Measurements from ENCODE around the gene EMC8.

EMC8 gene

GRCh38 chr16:85799497-85800320, at the start of gene EMC8, which contains the start of gene COX4I1:
Gene EMC8, minus strand, starts transcription at chr16:85799544. Its CDS starts 249 bp downstream, at chr16:85799295.
Gene COX4I1, plus strand, starts transcription at chr16:85799695. Its CDS starts 1,511 bp downstream, at chr16:85801206.
- Histone ChIP-seq H3K9me3 (ENCODE audit: control insufficient read depth, low read length) (no peaks in the 10 kb centered on the region), H3K9ac (ENCODE audit: low read length) (peak within 1 kb of the TSS; percentile 90), H3K27me3 (ENCODE audit: control insufficient read depth, insufficient read depth, low read length) (no peaks in the 10 kb centered on the region), H3K4me3 (ENCODE audit: low read length) (peak within 1 kb of the TSS; percentile 79), H3K4me1 (ENCODE audit: control insufficient read depth, insufficient read depth, low read length) (peaks cover 4% of the 10 kb centered on the region), H3K36me3 (ENCODE audit: control insufficient read depth, insufficient read depth, low read length) (peaks cover 6% of the 10 kb centered on the region)

- H3K36me3 ChIP-seq (ENCODE audit: control insufficient read depth, insufficient read depth, low read length), result no peaks in the 10 kb centered on the region
- no peaks in the 10 kb centered on the region for H3K9me3 ChIP-seq (ENCODE audit: control insufficient read depth, low read length)
- peaks cover 19% of the 10 kb centered on the region for H3K27me3 ChIP-seq (ENCODE audit: control insufficient read depth, insufficient read depth, low read length)
- no peak overlapping the region for H3K9ac ChIP-seq (ENCODE audit: low read length)
- peaks cover 16% of the 10 kb centered on the region for H3K4me1 ChIP-seq (ENCODE audit: control insufficient read depth, insufficient read depth, low read length)
- no peak overlapping the region for H3K4me3 ChIP-seq (ENCODE audit: low read length)
These were observed 49.6 kb upstream of the EMC8 start for GRCh38 chr16:85848986-85849385.

- no peaks in the 10 kb centered on the region for H3K9me3 ChIP-seq (ENCODE audit: control insufficient read depth, low read length)
- H3K9ac ChIP-seq (ENCODE audit: low read length), result no peak overlapping the region
- peaks cover 16% of the 10 kb centered on the region for H3K4me1 ChIP-seq (ENCODE audit: control insufficient read depth, insufficient read depth, low read length)
- peaks cover 19% of the 10 kb centered on the region for H3K27me3 ChIP-seq (ENCODE audit: control insufficient read depth, insufficient read depth, low read length)
- no peak overlapping the region for H3K4me3 ChIP-seq (ENCODE audit: low read length)
- no peaks in the 10 kb centered on the region for H3K36me3 ChIP-seq (ENCODE audit: control insufficient read depth, insufficient read depth, low read length)
These were observed 48.6 kb upstream of the EMC8 start for GRCh38 chr16:85847681-85848601.

GRCh38 chr16:85847036-85847435, 47.7 kb upstream of the EMC8 start:
- H3K9ac ChIP-seq (ENCODE audit: low read length), result no peak overlapping the region
- no peaks in the 10 kb centered on the region for H3K36me3 ChIP-seq (ENCODE audit: control insufficient read depth, insufficient read depth, low read length)
- H3K4me3 ChIP-seq (ENCODE audit: low read length), result no peak overlapping the region
- no peaks in the 10 kb centered on the region for H3K9me3 ChIP-seq (ENCODE audit: control insufficient read depth, low read length)
- peaks cover 19% of the 10 kb centered on the region for H3K27me3 ChIP-seq (ENCODE audit: control insufficient read depth, insufficient read depth, low read length)
- H3K4me1 ChIP-seq (ENCODE audit: control insufficient read depth, insufficient read depth, low read length), result peaks cover 16% of the 10 kb centered on the region

GRCh38 chr16:85846461-85846860, 47.1 kb upstream of the EMC8 start:
- Histone ChIP-seq H3K9me3 (ENCODE audit: control insufficient read depth, low read length) (no peaks in the 10 kb centered on the region), H3K36me3 (ENCODE audit: control insufficient read depth, insufficient read depth, low read length) (no peaks in the 10 kb centered on the region), H3K9ac (ENCODE audit: low read length) (no peak overlapping the region), H3K4me3 (ENCODE audit: low read length) (no peak overlapping the region), H3K4me1 (ENCODE audit: control insufficient read depth, insufficient read depth, low read length) (peaks cover 16% of the 10 kb centered on the region), H3K27me3 (ENCODE audit: control insufficient read depth, insufficient read depth, low read length) (peaks cover 19% of the 10 kb centered on the region)

GRCh38 chr16:85845266-85845665, 45.9 kb upstream of the EMC8 start:
- Histone ChIP-seq H3K4me1 (ENCODE audit: control insufficient read depth, insufficient read depth, low read length) (peaks cover 16% of the 10 kb centered on the region), H3K36me3 (ENCODE audit: control insufficient read depth, insufficient read depth, low read length) (no peaks in the 10 kb centered on the region), H3K9me3 (ENCODE audit: control insufficient read depth, low read length) (no peaks in the 10 kb centered on the region), H3K4me3 (ENCODE audit: low read length) (no peak overlapping the region), H3K9ac (ENCODE audit: low read length) (no peak overlapping the region), H3K27me3 (ENCODE audit: control insufficient read depth, insufficient read depth, low read length) (peaks cover 19% of the 10 kb centered on the region)

- no peak overlapping the region for H3K4me3 ChIP-seq (ENCODE audit: low read length)
- no peak overlapping the region for H3K9ac ChIP-seq (ENCODE audit: low read length)
These were observed 45.4 kb upstream of the EMC8 start for GRCh38 chr16:85844786-85845185.

GRCh38 chr16:85844169-85844481, 44.8 kb upstream of the EMC8 start:
- H3K9me3 ChIP-seq (ENCODE audit: control insufficient read depth, low read length), result no peaks in the 10 kb centered on the region
- no peaks in the 10 kb centered on the region for H3K36me3 ChIP-seq (ENCODE audit: control insufficient read depth, insufficient read depth, low read length)
- no peak overlapping the region for H3K9ac ChIP-seq (ENCODE audit: low read length)
- peaks cover 17% of the 10 kb centered on the region for H3K27me3 ChIP-seq (ENCODE audit: control insufficient read depth, insufficient read depth, low read length)
- no peak overlapping the region for H3K4me3 ChIP-seq (ENCODE audit: low read length)
- H3K4me1 ChIP-seq (ENCODE audit: control insufficient read depth, insufficient read depth, low read length), result peaks cover 16% of the 10 kb centered on the region

More at GRCh38 chr16:85844786-85845185, 45.4 kb upstream of the EMC8 start:
- Histone ChIP-seq H3K4me1 (ENCODE audit: control insufficient read depth, insufficient read depth, low read length) (peaks cover 16% of the 10 kb centered on the region), H3K27me3 (ENCODE audit: control insufficient read depth, insufficient read depth, low read length) (peaks cover 19% of the 10 kb centered on the region), H3K36me3 (ENCODE audit: control insufficient read depth, insufficient read depth, low read length) (no peaks in the 10 kb centered on the region), H3K9me3 (ENCODE audit: control insufficient read depth, low read length) (no peaks in the 10 kb centered on the region)

- Histone ChIP-seq H3K4me3 (ENCODE audit: low read length) (no peak overlapping the region), H3K9ac (ENCODE audit: low read length) (no peak overlapping the region), H3K4me1 (ENCODE audit: control insufficient read depth, insufficient read depth, low read length) (peaks cover 16% of the 10 kb centered on the region), H3K27me3 (ENCODE audit: control insufficient read depth, insufficient read depth, low read length) (peaks cover 14% of the 10 kb centered on the region), H3K36me3 (ENCODE audit: control insufficient read depth, insufficient read depth, low read length) (no peaks in the 10 kb centered on the region), H3K9me3 (ENCODE audit: control insufficient read depth, low read length) (no peaks in the 10 kb centered on the region)
These were observed 44.3 kb upstream of the EMC8 start for GRCh38 chr16:85843471-85844168.

- H3K4me3 ChIP-seq (ENCODE audit: low read length), result no peak overlapping the region
- no peaks in the 10 kb centered on the region for H3K9me3 ChIP-seq (ENCODE audit: control insufficient read depth, low read length)
- no peaks in the 10 kb centered on the region for H3K36me3 ChIP-seq (ENCODE audit: control insufficient read depth, insufficient read depth, low read length)
- no peak overlapping the region for H3K9ac ChIP-seq (ENCODE audit: low read length)
- peaks cover 15% of the 10 kb centered on the region for H3K4me1 ChIP-seq (ENCODE audit: control insufficient read depth, insufficient read depth, low read length)
- peaks cover 9% of the 10 kb centered on the region for H3K27me3 ChIP-seq (ENCODE audit: control insufficient read depth, insufficient read depth, low read length)
These were observed 43.5 kb upstream of the EMC8 start for GRCh38 chr16:85842848-85843247.

- no peak overlapping the region for H3K9ac ChIP-seq (ENCODE audit: low read length)
- no peak overlapping the region for H3K4me3 ChIP-seq (ENCODE audit: low read length)
- H3K9me3 ChIP-seq (ENCODE audit: control insufficient read depth, low read length), result no peaks in the 10 kb centered on the region
- H3K36me3 ChIP-seq (ENCODE audit: control insufficient read depth, insufficient read depth, low read length), result no peaks in the 10 kb centered on the region
- peaks cover 9% of the 10 kb centered on the region for H3K27me3 ChIP-seq (ENCODE audit: control insufficient read depth, insufficient read depth, low read length)
- H3K4me1 ChIP-seq (ENCODE audit: control insufficient read depth, insufficient read depth, low read length), result peaks cover 11% of the 10 kb centered on the region
These were observed 43.1 kb upstream of the EMC8 start for GRCh38 chr16:85842435-85842834.

Measured in mucosa of stomach (tissue), 1 donor.